ENCODE measurements around the gene LIMS2. TPM values are rescaled to one million over a fixed set of nuclear protein-coding genes. Genes with fewer than 3 reads are reported as not detected.

Gene LIMS2
- total and polyA plus RNA-seq, 9 donors = 7.7 to 51.9 (median 35.0) TPM

- WGBS (ENCODE audit: insufficient coverage) = 100% methylated on average over 1 of the region's 6 CpGs
- peaks cover 37% of the 10 kb centered on the region for H3K4me1 ChIP-seq (ENCODE audit: control insufficient read depth, insufficient read depth, low read length)
Measured at GRCh38 chr2:127658146-127658545, 17.2 kb downstream of the LIMS2 start.

GRCh38 chr2:127657232-127657595, 18.1 kb downstream of the LIMS2 start:
- Histone ChIP-seq H3K4me1 (ENCODE audit: control insufficient read depth, insufficient read depth, low read length) (peaks cover 41% of the 10 kb centered on the region), H3K36me3 (ENCODE audit: control insufficient read depth, insufficient read depth, low read length) (peaks cover 7% of the 10 kb centered on the region), H3K4me3 (ENCODE audit: low read length) (no peak overlapping the region), H3K27me3 (ENCODE audit: control insufficient read depth, insufficient read depth, low read length) (no peaks in the 10 kb centered on the region), H3K27ac (ENCODE audit: low read length) (no peak overlapping the region), H3K9me3 (replicated peaks; ENCODE audit: control insufficient read depth, low read depth, low read length) (no peaks in the 10 kb centered on the region)
- 95% methylated on average over 17 of the region's 17 CpGs for whole genome bisulfite sequencing (ENCODE audit: insufficient coverage)
- DNase-seq = no peak

More at GRCh38 chr2:127658146-127658545, 17.2 kb downstream of the LIMS2 start:
- H3K27me3 ChIP-seq (ENCODE audit: control insufficient read depth, insufficient read depth, low read length) = peaks cover 3% of the 10 kb centered on the region
- H3K9me3 ChIP-seq (replicated peaks; ENCODE audit: control insufficient read depth, low read depth, low read length) = no peaks in the 10 kb centered on the region
- peaks cover 3% of the 10 kb centered on the region for H3K36me3 ChIP-seq (ENCODE audit: control insufficient read depth, insufficient read depth, low read length)
- no peak for DNase-seq
- H3K27ac ChIP-seq (ENCODE audit: low read length) = no peak overlapping the region
- H3K4me3 ChIP-seq (ENCODE audit: low read length) = no peak overlapping the region

DNA sequence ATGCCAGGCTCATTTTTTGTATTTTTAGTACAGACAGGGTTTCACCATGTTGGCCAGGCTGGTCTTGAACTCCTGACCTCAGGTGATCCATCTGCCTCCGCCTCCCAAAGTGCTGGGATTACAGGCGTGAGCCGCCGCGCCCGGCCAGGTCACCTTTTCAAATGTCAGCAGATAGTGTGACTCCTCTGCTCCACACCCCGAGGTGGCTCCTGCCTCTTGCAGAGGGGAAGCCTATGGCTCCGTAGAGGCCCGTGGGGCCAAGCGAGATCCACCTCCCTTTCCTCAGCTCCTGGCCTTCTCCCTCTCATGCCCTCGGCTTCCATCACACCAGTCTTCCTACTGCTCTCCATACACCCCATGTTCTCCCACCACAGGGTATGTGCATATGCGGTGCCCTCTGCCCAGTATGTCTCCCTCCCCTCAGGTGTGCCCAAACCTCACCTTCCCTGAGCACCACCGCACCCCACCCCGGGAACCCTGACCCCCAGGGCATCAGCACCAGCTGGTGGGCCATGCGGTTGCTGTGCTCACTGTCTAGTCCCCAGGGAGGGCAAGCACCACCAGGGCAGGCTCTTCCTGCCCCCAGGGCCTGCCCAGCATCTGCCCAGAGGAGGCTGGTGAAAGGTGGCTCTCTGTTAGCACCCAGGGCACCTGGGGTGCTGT, 18.6 kb downstream of the LIMS2 start:
- Histone ChIP-seq H3K4me1 (ENCODE audit: control insufficient read depth, insufficient read depth, low read length) (peaks cover 41% of the 10 kb centered on the region), H3K27ac (ENCODE audit: low read length) (no peak overlapping the region), H3K36me3 (ENCODE audit: control insufficient read depth, insufficient read depth, low read length) (peaks cover 7% of the 10 kb centered on the region), H3K4me3 (ENCODE audit: low read length) (no peak overlapping the region), H3K27me3 (ENCODE audit: control insufficient read depth, insufficient read depth, low read length) (no peaks in the 10 kb centered on the region), H3K9me3 (replicated peaks; ENCODE audit: control insufficient read depth, low read depth, low read length) (no peaks in the 10 kb centered on the region)
- 93% methylated on average over 15 of the region's 15 CpGs for WGBS (ENCODE audit: insufficient coverage)
- no peak for DNase-seq

GRCh38 chr2:127655209-127656073, 19.9 kb downstream of the LIMS2 start:
- 70% methylated on average over 11 of the region's 16 CpGs for WGBS (ENCODE audit: insufficient coverage)
- no peak overlapping the region for H3K4me3 ChIP-seq (ENCODE audit: low read length)
- H3K27me3 ChIP-seq (ENCODE audit: control insufficient read depth, insufficient read depth, low read length) = no peaks in the 10 kb centered on the region
- no peak for DNase-seq
- H3K4me1 ChIP-seq (ENCODE audit: control insufficient read depth, insufficient read depth, low read length) = peaks cover 37% of the 10 kb centered on the region
- no peaks in the 10 kb centered on the region for H3K9me3 ChIP-seq (replicated peaks; ENCODE audit: control insufficient read depth, low read depth, low read length)
- no peak overlapping the region for H3K27ac ChIP-seq (ENCODE audit: low read length)
- peaks cover 6% of the 10 kb centered on the region for H3K36me3 ChIP-seq (ENCODE audit: control insufficient read depth, insufficient read depth, low read length)

DNA sequence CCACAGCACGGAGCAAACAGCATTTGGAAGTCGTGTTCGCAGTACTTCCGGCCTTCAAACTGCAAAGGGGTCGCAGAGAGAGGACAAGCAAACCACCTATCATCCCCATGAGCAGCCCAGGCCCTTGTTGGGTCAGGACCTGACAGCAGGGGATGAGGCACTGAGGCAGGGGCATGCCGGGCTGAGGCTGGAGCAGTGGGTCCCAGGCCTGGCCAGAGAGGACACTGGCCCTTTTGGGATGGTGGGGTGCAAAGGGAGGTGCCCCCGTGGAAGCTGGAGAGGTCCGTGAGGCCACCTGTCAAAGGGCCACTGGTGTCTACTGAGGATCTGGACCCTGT, 20.5 kb downstream of the LIMS2 start:
- Histone ChIP-seq H3K4me3 (ENCODE audit: low read length) (no peak overlapping the region), H3K36me3 (ENCODE audit: control insufficient read depth, insufficient read depth, low read length) (peaks cover 5% of the 10 kb centered on the region), H3K27ac (ENCODE audit: low read length) (no peak overlapping the region), H3K4me1 (ENCODE audit: control insufficient read depth, insufficient read depth, low read length) (peaks cover 43% of the 10 kb centered on the region), H3K27me3 (ENCODE audit: control insufficient read depth, insufficient read depth, low read length) (no peaks in the 10 kb centered on the region), H3K9me3 (replicated peaks; ENCODE audit: control insufficient read depth, low read depth, low read length) (no peaks in the 10 kb centered on the region)
- no peak for DNase-seq
- 88% methylated on average over 7 of the region's 8 CpGs for WGBS (ENCODE audit: insufficient coverage)

DNA sequence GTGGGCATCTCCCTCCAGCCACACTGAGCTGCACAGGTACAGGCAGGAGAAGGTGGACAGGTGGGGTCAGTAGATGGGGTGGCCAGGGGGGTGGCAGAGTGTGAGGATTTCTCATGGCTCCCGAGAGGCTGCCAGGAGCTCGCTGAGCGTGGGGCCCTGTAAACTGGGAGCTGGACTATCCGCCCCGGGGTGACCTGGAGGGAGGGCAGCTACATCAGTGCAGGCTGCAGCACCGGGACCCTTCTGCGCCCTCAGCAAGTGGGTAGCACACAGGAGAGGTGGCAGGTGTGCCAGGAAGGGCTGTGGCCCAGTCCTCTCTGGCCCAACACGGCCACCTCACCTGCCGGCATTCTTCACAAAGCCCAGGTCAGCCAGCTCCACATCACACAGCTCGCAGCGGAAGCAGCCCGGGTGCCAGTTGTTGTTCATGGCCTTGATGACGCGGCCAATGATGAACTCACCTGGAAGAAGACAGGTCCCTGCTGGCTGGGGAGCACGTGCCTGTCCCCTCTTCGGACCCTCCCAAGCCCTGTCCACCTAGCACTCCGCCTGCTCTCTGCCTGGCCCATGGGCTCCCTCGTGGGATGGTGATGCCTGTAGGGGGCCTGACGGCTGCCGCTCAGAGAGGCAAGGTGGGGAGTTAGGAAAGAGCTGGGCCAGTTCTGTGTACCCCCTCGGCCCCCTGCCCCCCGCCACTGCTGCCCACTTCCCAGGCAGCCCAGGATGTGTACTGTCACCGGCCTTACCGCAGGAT, 21.1 kb downstream of the LIMS2 start:
- H3K4me3 ChIP-seq (ENCODE audit: low read length) = no peak overlapping the region
- H3K27ac ChIP-seq (ENCODE audit: low read length) = no peak overlapping the region
- H3K36me3 ChIP-seq (ENCODE audit: control insufficient read depth, insufficient read depth, low read length) = peaks cover 5% of the 10 kb centered on the region
- peaks cover 43% of the 10 kb centered on the region for H3K4me1 ChIP-seq (ENCODE audit: control insufficient read depth, insufficient read depth, low read length)
- no peak for DNase-seq
- WGBS (ENCODE audit: insufficient coverage) = 96% methylated on average over 17 of the region's 24 CpGs
- no peaks in the 10 kb centered on the region for H3K27me3 ChIP-seq (ENCODE audit: control insufficient read depth, insufficient read depth, low read length)
- H3K9me3 ChIP-seq (replicated peaks; ENCODE audit: control insufficient read depth, low read depth, low read length) = no peaks in the 10 kb centered on the region

- no peak for DNase-seq
Measured at GRCh38 chr2:127653421-127654083, 21.8 kb downstream of the LIMS2 start.

DNA sequence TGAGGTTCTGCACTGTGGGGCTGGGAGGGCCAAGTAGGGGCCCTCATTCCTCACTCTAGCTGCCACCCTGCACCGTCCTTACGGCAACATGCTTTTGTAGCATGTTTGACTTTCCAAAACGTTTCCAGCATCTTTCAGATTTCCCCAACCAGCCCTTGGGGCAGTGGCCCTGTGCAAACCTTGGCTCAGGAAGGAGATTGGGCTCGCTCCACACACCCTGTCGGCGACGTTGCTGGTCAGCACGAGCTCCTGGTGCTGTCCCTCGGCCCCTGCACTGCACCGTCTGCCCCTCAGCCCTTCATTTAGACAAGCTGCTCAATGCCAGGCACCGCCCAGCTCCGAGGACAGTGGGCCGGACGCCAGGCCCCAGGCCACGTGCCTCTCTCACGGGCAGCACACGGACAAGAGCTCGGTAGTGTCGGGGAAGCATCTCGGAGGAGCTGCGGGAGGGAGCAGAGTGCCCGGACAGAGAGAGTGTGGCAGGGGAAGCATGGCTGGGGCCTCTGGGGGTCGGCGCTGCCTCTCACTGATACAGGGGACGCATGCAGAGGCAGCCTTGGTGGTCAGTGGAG, 22.5 kb downstream of the LIMS2 start:
- H3K4me1 ChIP-seq (ENCODE audit: control insufficient read depth, insufficient read depth, low read length) = peaks cover 41% of the 10 kb centered on the region
- no peaks in the 10 kb centered on the region for H3K9me3 ChIP-seq (replicated peaks; ENCODE audit: control insufficient read depth, low read depth, low read length)
- peak overlapping the region; percentile 67 for H3K27ac ChIP-seq (ENCODE audit: low read length)
- H3K27me3 ChIP-seq (ENCODE audit: control insufficient read depth, insufficient read depth, low read length) = no peaks in the 10 kb centered on the region
- no peak for DNase-seq
- H3K4me3 ChIP-seq (ENCODE audit: low read length) = no peak overlapping the region
- WGBS (ENCODE audit: insufficient coverage) = 65% methylated on average over 20 of the region's 25 CpGs
- H3K36me3 ChIP-seq (ENCODE audit: control insufficient read depth, insufficient read depth, low read length) = peaks cover 5% of the 10 kb centered on the region

More at GRCh38 chr2:127653421-127654083, 21.8 kb downstream of the LIMS2 start:
- Histone ChIP-seq H3K4me3 (ENCODE audit: low read length) (no peak overlapping the region), H3K36me3 (ENCODE audit: control insufficient read depth, insufficient read depth, low read length) (peaks cover 5% of the 10 kb centered on the region), H3K27me3 (ENCODE audit: control insufficient read depth, insufficient read depth, low read length) (no peaks in the 10 kb centered on the region), H3K4me1 (ENCODE audit: control insufficient read depth, insufficient read depth, low read length) (peaks cover 41% of the 10 kb centered on the region), H3K9me3 (replicated peaks; ENCODE audit: control insufficient read depth, low read depth, low read length) (no peaks in the 10 kb centered on the region), H3K27ac (ENCODE audit: low read length) (no peak overlapping the region)
- WGBS (ENCODE audit: insufficient coverage) = 69% methylated on average over 15 of the region's 16 CpGs

GRCh38 chr2:127651971-127652550, 23.3 kb downstream of the LIMS2 start:
- peak; percentile 84 for DNase-seq
- peaks cover 5% of the 10 kb centered on the region for H3K36me3 ChIP-seq (ENCODE audit: control insufficient read depth, insufficient read depth, low read length)
- no peaks in the 10 kb centered on the region for H3K27me3 ChIP-seq (ENCODE audit: control insufficient read depth, insufficient read depth, low read length)
- H3K9me3 ChIP-seq (replicated peaks; ENCODE audit: control insufficient read depth, low read depth, low read length) = no peaks in the 10 kb centered on the region
- peaks cover 43% of the 10 kb centered on the region for H3K4me1 ChIP-seq (ENCODE audit: control insufficient read depth, insufficient read depth, low read length)
- no peak overlapping the region for H3K4me3 ChIP-seq (ENCODE audit: low read length)
- H3K27ac ChIP-seq (ENCODE audit: low read length) = peak overlapping the region; percentile 67
- 42% methylated on average over 9 of the region's 14 CpGs for WGBS (ENCODE audit: insufficient coverage)
